ENCODE data around the gene ZNF211. TPM values are rescaled to one million over a fixed set of nuclear protein-coding genes. Genes with fewer than 3 reads are reported as not detected.

ZNF211 gene
- polyA plus RNA-seq (2013, experiment 1 of 2): 8.5 TPM
- polyA plus RNA-seq (2013, experiment 2 of 2): 10.5 TPM

DNA sequence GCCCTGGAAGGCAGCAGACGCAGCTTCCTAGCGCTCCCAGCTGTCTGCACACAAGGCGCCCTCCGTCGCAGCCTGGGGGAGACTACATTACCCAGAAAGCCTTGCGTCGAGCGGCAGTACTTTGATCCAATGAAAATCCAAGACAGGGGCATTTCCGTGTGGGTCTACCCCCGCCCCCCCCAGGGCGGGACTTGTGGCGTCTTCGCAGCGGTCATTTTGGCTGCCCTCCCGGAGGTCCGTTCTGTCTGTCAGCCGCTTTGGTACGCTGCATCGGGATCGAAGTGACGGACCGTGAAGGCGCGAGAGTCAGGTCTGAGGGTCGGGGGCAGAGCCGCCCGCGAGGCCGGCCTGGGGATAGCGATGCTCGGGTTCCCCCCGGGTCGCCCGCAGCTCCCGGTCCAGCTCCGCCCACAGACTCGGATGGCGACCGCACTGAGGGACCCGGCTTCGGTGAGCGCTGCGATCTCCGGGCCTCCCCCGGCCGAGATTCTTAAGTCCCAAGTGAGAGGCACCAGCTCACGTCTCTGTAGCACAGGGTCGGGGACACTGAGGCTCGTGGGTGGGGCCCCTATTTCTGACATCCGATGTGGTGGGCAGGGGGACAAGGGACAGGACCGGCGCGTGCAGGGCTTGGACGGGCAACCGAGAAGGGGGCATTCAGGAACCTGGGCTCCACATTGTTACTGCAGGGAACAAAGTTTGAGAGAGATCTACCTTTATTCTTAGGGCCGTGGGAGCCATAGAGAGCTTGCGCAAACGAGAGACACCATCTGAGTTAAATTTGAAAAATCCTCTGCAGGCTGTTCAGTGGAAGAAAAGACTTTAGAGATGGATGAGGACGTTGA is at the start of gene ZNF211:
TSS of gene ZNF211 (plus strand) at position 182 of the 845 bp plus-strand sequence. CDS start at position 361, 179 bp downstream.
- H3K27me3 ChIP-seq (ENCODE audit: insufficient read depth, low read length): no peaks in the 10 kb centered on the region
- 2% methylated on average over 59 of the region's 59 CpGs for WGBS
- H3K4me3 ChIP-seq (ENCODE audit: low read length): peak within 1 kb of the TSS; percentile 89
- no peak within 1 kb of the TSS for H3K27ac ChIP-seq (ENCODE audit: low read depth, low read length)
- peak within 1 kb of the TSS; percentile 69 for H3K9ac ChIP-seq (ENCODE audit: low read depth, low read length)
- H3K9me3 ChIP-seq (ENCODE audit: insufficient read depth, low read depth, low read length): peaks cover 19% of the 10 kb centered on the region
- H3K36me3 ChIP-seq (ENCODE audit: insufficient read depth, low read length): peaks cover 36% of the 10 kb centered on the region
- H3K4me1 ChIP-seq (ENCODE audit: insufficient read depth, low read length): 0 out of 2 replicates have a peak, but pooled peaks cover 4% of the 10 kb centered on the region

DNA sequence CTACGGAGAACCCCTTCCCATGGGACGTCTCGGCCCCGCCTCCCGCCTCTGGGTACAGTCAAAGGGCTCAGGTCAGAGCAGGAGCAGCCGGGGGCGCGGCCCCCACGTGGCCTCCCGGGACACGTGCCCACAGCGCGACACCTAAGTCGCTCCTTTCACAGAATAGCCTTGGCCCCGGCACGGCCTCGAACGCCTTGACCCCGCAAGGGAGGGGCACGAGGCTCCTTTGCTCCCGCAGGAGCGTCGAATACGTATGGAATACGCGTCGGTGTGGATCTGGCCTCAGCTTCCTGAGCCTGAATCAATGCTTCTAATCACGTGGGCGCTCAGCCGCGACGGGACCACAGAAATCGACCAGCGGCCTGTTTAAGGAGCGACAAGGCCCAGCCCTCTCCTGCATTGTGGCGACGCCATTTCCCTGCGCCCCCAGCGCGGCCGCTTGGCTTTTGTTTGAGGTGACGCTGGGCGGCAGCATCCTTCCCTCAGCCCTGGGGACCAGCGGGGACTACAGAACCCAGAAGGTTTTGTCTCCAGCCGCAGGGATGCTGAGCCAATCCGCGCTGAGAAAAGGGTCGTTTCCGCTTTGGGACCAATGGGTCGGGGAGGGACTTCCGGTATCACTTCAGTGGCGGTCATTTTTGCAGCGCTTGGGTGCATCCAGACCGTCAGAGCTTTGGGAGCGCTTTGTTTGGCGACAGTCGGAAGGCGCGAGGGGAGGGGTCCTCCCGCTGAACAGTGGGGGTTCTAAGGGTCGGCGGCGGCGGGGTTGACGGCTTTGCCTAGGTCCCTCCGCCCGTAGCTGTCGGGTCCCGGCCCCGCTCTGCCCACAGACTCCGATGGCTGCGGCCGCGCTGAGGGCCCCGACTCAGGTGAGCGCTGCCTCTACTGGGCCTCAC is 49.2 kb upstream of the ZNF211 start, which contains the start of gene ZIK1:
TSS of gene ZIK1 (plus strand) at position 625 of the 896 bp plus-strand sequence. CDS start at position 837, 212 bp downstream.
- Histone ChIP-seq H3K9me3 (ENCODE audit: insufficient read depth, low read depth, low read length) (peaks cover 42% of the 10 kb centered on the region), H3K36me3 (ENCODE audit: insufficient read depth, low read length) (peaks cover 38% of the 10 kb centered on the region), H3K9ac (ENCODE audit: low read depth, low read length) (peak within 1 kb of the TSS; percentile 73), H3K27me3 (ENCODE audit: insufficient read depth, low read length) (peaks cover 3% of the 10 kb centered on the region; the same call in 1 of the 2 replicates), H3K27ac (ENCODE audit: low read depth, low read length) (peak within 1 kb of the TSS; percentile 58; the same call in 1 of the 2 replicates), H3K4me3 (ENCODE audit: low read length) (peak within 1 kb of the TSS; percentile 89), H3K4me1 (ENCODE audit: insufficient read depth, low read length) (0 out of 2 replicates have a peak, but pooled peaks cover 3% of the 10 kb centered on the region)
- 2% methylated on average over 76 of the region's 76 CpGs for WGBS

DNA sequence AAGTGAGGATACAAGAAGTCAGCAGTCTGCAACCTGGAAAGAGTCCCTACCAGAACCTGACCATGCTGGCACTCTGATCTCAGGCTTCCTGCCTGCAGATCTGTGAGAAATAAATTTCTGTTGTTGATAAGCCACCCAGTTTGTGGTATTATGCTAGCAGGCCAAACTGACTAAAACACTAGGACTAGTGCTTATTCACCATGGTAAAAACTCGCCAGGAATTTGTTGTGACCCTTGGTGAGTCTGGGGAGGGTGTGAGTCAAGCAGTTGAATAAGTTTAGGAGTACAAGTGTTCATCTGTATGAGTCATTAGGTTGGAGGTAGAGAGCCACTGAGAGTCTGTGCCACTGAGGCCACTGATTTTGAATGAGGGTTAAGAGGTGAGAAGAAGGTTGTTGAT is 45.4 kb upstream of the ZNF211 start:
- Histone ChIP-seq H3K4me3 (ENCODE audit: low read length) (no peak overlapping the region), H3K4me1 (ENCODE audit: insufficient read depth, low read length) (no peaks in the 10 kb centered on the region), H3K27ac (ENCODE audit: low read depth, low read length) (no peak overlapping the region), H3K9ac (ENCODE audit: low read depth, low read length) (no peak overlapping the region), H3K36me3 (ENCODE audit: insufficient read depth, low read length) (peaks cover 74% of the 10 kb centered on the region), H3K9me3 (ENCODE audit: insufficient read depth, low read depth, low read length) (peaks cover 80% of the 10 kb centered on the region), H3K27me3 (ENCODE audit: insufficient read depth, low read length) (peaks cover 3% of the 10 kb centered on the region; the same call in 1 of the 2 replicates)
- WGBS: 88% methylated on average over 1 of the region's 1 CpG

DNA sequence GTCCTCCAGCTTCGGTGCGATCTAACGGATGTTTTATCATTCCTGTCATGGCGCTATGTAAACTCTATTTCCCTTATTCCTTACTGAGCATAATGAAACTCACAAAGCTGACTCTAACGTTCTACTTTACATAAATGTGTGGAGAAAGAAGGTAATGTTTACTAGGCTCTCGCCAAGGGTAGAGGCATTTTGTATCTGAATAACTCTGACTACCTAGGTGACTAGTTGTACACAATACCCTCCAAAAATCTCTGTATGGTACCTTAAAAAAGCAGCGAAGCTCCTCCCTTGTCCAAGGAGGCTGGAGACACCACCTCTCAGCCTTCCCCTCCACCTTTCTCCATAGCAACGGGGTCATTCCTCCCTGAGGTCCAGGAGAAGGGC is 33.6 kb upstream of the ZNF211 start:
- Histone ChIP-seq H3K27me3 (ENCODE audit: insufficient read depth, low read length) (no peaks in the 10 kb centered on the region; the same call in 1 of the 2 replicates), H3K27ac (ENCODE audit: low read depth, low read length) (no peak overlapping the region), H3K4me3 (ENCODE audit: low read length) (peak overlapping the region; percentile 79), H3K36me3 (ENCODE audit: insufficient read depth, low read length) (peaks cover 6% of the 10 kb centered on the region; the same call in 1 of the 2 replicates), H3K4me1 (ENCODE audit: insufficient read depth, low read length) (no peaks in the 10 kb centered on the region; the same call in 1 of the 2 replicates), H3K9ac (ENCODE audit: low read depth, low read length) (no peak overlapping the region), H3K9me3 (ENCODE audit: insufficient read depth, low read depth, low read length) (no peaks in the 10 kb centered on the region)
- 66% methylated on average over 6 of the region's 8 CpGs for WGBS

DNA sequence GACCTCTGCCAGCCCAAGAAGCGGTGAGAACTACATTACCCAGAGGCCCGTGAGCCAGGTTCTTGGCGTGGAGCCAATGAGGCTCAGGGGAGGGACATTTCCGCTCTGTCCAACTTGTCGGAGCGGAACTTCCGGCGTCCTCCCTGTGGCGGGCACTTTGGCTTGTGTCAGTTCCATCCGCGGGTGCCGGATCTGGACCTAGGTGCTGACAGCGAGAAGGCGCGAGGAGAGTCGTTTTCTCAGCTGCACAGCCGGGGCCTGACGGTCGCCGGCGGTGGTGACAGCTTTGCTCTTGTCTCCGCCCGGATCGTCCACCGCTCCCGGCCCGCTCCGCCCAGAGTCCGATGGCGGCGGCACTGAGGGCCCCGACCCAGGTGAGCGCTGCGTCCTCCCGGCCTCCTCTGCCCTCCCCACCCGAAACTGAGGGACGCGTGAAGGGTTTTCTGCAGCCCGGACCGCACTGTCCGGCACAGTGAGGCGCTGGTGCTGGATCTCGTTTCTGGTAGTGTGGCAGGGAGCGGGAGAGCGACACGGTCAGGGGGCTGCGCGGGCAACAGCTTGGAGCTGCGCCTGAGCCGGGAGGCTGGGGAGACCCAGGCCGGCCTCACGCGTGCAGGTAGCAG is 33.1 kb upstream of the ZNF211 start, which contains the start of gene ZNF530:
TSS of gene ZNF530 (plus strand) at position 125 of the 623 bp plus-strand sequence. CDS start 4,461 bp downstream, outside the sequence.
- Histone ChIP-seq H3K27ac (ENCODE audit: low read depth, low read length) (no peak within 1 kb of the TSS), H3K9me3 (ENCODE audit: insufficient read depth, low read depth, low read length) (no peaks in the 10 kb centered on the region), H3K9ac (ENCODE audit: low read depth, low read length) (peak within 1 kb of the TSS; percentile 67), H3K36me3 (ENCODE audit: insufficient read depth, low read length) (peaks cover 9% of the 10 kb centered on the region), H3K4me3 (ENCODE audit: low read length) (peak within 1 kb of the TSS; percentile 79), H3K27me3 (ENCODE audit: insufficient read depth, low read length) (no peaks in the 10 kb centered on the region; the same call in 1 of the 2 replicates), H3K4me1 (ENCODE audit: insufficient read depth, low read length) (no peaks in the 10 kb centered on the region; the same call in 1 of the 2 replicates)
- under 1% methylated on average over 53 of the region's 53 CpGs for WGBS

DNA sequence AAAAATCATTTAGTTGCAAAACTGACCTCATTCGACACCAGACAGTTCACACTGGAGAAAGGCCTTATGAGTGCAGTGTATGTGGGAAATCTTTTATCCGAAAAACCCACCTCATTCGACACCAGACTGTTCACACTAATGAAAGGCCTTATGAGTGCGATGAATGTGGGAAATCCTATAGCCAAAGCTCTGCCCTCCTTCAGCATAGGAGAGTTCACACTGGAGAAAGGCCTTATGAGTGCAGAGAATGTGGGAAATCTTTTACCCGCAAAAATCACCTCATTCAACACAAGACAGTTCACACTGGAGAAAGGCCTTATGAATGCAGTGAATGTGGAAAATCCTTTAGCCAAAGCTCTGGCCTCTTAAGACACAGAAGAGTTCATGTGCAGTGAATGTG is 26.0 kb upstream of the ZNF211 start:
- H3K27me3 ChIP-seq (ENCODE audit: insufficient read depth, low read length): no peaks in the 10 kb centered on the region
- H3K9ac ChIP-seq (ENCODE audit: low read depth, low read length): no peak overlapping the region
- H3K36me3 ChIP-seq (ENCODE audit: insufficient read depth, low read length): peaks cover 38% of the 10 kb centered on the region
- no peaks in the 10 kb centered on the region; the same call in 1 of the 2 replicates for H3K9me3 ChIP-seq (ENCODE audit: insufficient read depth, low read depth, low read length)
- no peaks in the 10 kb centered on the region for H3K4me1 ChIP-seq (ENCODE audit: insufficient read depth, low read length)
- H3K4me3 ChIP-seq (ENCODE audit: low read length): no peak overlapping the region
- WGBS: 93% methylated on average over 3 of the region's 5 CpGs
- no peak overlapping the region for H3K27ac ChIP-seq (ENCODE audit: low read depth, low read length)

DNA sequence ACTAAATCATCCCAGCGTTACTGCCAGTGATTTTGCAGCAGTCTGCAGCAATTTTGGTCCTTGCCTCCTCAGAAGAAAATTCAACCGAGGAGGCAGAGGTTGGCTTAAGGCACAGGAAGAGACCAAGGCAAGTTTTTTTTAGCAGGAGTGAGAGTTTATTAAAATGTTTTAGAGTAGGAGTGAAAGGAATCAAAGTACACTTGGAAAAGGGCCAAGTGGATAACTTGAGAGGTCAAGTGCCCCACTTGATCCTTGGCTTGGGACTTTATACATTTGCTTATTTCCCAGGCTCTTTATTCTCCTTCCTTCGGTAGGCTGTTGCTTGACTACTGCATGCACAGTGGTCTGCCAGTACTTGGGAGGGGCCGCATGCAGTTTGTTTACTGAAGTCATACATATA is 21.9 kb upstream of the ZNF211 start:
- Histone ChIP-seq H3K4me1 (ENCODE audit: insufficient read depth, low read length) (no peaks in the 10 kb centered on the region), H3K4me3 (ENCODE audit: low read length) (no peak overlapping the region), H3K27ac (ENCODE audit: low read depth, low read length) (no peak overlapping the region), H3K9ac (ENCODE audit: low read depth, low read length) (no peak overlapping the region), H3K36me3 (ENCODE audit: insufficient read depth, low read length) (peaks cover 28% of the 10 kb centered on the region), H3K27me3 (ENCODE audit: insufficient read depth, low read length) (no peaks in the 10 kb centered on the region), H3K9me3 (ENCODE audit: insufficient read depth, low read depth, low read length) (peaks cover 18% of the 10 kb centered on the region)
- WGBS: 94% methylated on average over 4 of the region's 4 CpGs

DNA sequence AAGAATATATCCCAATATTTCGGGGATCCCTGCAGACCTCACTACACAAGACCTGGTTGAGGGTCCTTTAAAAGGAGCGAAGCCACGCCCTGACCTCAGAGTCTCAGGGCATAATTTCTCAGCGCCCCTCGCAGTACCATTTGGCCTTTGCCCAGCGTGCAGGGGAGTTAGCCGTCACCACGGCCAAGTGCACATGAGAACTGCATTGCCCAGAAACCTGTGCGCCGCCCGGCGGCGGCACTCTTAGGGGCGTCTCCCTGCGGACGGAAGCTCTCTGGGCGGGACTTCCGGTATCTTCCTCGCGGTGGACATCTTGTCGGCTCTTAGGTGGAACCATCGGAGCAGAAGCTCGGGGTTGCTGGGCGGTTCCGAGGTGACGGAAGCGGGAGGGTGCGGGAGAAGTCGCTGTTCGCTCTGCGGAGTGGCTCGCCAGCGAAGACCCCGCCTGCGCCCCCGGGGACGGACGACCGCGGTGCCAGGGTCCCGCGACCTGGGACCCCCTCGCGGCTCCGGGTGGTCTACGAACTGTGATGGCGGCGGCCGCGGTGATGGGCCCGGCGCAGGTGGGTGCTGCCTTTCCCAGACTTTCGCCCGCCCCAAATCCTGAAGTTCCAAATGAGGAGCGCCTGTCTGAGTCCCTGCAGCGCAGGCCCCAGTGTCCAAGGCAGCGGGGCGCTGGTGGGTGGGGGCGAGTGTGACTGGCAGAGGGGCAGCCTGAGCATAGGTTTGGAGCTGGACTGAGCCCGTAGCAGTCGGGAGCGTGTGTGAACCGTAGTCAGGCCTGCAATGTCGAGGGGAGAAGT is 18.8 kb upstream of the ZNF211 start, which contains the start of gene ZNF134:
TSS of gene ZNF134 (plus strand) at position 302 of the 803 bp plus-strand sequence. CDS start 5,227 bp downstream, outside the sequence.
- WGBS: 2% methylated on average over 64 of the region's 64 CpGs
- peaks cover 42% of the 10 kb centered on the region for H3K36me3 ChIP-seq (ENCODE audit: insufficient read depth, low read length)
- H3K4me1 ChIP-seq (ENCODE audit: insufficient read depth, low read length): no peaks in the 10 kb centered on the region

DNA sequence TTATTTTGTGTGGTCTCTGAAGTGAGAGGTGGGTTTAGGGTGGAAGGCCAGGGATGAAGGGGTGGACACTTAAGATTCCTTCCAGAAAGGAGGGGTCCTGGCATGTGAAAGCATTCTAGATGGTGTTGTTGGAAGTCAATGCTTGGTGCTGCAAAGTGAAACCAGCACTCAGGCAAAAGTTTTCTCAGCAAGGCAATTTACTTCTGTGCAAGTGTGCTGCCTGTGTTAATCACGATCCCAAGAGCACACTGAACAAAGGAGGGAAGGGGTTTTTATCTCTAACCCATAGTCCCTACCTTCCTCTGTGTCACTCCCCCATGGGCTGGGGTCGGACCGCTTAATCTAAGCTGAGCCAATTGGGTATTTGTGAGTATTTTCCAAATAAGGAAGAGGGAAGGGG is 17.6 kb upstream of the ZNF211 start:
- no peaks in the 10 kb centered on the region for H3K4me1 ChIP-seq (ENCODE audit: insufficient read depth, low read length)
- H3K27ac ChIP-seq (ENCODE audit: low read depth, low read length): no peak overlapping the region
- H3K36me3 ChIP-seq (ENCODE audit: insufficient read depth, low read length): peaks cover 54% of the 10 kb centered on the region
- H3K4me3 ChIP-seq (ENCODE audit: low read length): peak overlapping the region; percentile 98
- no peaks in the 10 kb centered on the region for H3K27me3 ChIP-seq (ENCODE audit: insufficient read depth, low read length)
- H3K9me3 ChIP-seq (ENCODE audit: insufficient read depth, low read depth, low read length): peaks cover 61% of the 10 kb centered on the region
- no peak overlapping the region for H3K9ac ChIP-seq (ENCODE audit: low read depth, low read length)
- 94% methylated on average over 3 of the region's 3 CpGs for WGBS

More for the DNA sequence above, 18.8 kb upstream of the ZNF211 start, which contains the start of gene ZNF134:
- peak within 1 kb of the TSS; percentile 89 for H3K9ac ChIP-seq (ENCODE audit: low read depth, low read length)
- peak within 1 kb of the TSS; percentile 73 for H3K27ac ChIP-seq (ENCODE audit: low read depth, low read length)
- peaks cover 49% of the 10 kb centered on the region for H3K9me3 ChIP-seq (ENCODE audit: insufficient read depth, low read depth, low read length)
- H3K4me3 ChIP-seq (ENCODE audit: low read length): peak within 1 kb of the TSS; percentile 98
- no peaks in the 10 kb centered on the region for H3K27me3 ChIP-seq (ENCODE audit: insufficient read depth, low read length)
